NCI-H510A (cell line): ENCODE measurements around the gene INSYN1.
"Not testable (repeated sequence)": the region's sequence is repeated elsewhere in the genome, so short reads cannot be mapped to it uniquely, and the experiment has no call there.

Experiments used
- DNase-seq: peaks from one replicate; lab custom pipeline; 2025; lab: John Stamatoyannopoulos, UW

INSYN1 gene, protein sequence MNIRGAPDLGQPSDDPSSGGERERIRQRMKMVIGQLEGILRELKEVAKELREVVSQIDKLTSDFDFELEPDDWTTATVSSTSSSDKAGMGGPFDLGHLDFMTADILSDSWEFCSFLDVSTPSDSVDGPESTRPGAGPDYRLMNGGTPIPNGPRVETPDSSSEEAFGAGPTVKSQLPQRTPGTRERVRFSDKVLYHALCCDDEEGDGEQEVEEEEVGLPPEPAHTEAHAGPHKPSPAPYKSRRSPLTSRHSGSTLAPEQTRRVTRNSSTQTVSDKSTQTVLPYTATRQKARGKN

DNA sequence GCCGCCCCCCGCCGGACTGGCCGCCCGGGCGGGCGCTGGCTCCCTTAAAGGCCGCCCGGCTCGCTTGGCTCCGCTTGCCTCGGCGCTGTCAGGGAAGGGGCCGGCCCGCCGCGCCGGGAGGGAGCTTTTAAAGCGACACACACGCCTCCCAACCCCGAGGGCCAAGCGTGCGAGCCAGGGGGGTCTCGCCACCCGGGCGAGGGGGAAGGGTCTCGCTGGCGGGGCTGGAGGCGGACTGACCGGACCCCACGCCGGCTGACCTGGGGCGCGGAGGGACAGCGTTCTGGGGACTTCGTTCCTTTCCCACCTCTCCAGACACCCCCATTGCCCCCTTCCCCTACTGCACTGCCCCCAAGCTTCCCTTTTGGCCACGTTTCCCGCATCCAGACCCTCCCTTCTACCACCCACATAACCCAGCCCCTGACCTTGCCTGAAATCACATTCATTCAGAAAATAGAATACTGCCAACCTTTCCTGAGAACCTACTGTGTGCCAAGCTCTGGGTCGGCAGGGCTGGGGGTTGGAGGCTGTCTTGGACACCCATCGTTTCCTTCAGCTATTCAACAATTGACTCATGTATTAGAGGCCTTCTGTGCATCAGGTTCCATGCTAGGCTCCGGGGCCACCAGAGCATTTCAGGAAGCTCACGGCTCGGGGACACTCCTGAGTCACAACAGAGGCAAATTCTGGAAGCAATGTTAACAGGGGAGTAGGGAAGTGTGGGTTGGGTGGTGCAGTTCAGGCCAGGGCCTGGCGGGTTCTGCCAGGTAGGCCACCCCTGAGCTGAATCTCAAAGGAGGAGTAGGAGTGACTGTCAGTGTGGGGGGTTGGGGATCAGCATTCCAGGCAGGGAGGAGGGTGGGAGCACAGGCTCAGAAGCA lies at the start of gene INSYN1:
TSS of gene INSYN1 (minus strand) at position 102 of the 881 bp plus-strand sequence. CDS start 2,221 bp downstream, outside the sequence.
- DNase-seq: no peak

DNA sequence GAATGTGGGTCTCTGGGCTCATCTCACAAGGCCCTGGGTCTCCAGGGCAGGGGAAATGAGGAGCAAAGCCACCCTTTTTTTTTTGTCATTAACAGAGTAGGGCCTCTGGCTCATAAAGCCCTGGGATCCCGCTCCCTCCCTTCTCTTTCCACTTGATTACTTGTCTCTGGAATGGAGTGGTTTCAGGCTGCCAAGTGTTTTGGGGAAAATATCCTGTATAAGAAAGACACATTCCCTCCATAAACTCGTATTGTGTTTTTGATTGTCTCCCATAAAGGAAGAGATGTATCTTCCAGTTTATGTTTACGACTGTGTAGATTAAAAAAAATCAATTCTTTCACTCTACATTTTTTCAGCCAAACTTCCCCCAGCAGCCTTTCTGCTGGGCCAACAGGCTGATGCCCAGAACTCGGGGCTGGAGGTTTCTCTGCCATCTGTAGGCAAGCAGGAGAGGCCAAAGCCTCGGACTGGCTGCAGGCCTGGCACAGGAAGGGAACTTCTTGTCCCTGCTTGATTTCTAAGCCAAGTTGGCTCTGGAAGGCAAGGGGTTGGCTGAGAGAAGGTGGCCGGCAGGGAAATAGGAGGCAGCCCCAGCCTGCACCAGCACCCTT lies 49.4 kb upstream of the INSYN1 start:
- DNase-seq: no peak

DNA sequence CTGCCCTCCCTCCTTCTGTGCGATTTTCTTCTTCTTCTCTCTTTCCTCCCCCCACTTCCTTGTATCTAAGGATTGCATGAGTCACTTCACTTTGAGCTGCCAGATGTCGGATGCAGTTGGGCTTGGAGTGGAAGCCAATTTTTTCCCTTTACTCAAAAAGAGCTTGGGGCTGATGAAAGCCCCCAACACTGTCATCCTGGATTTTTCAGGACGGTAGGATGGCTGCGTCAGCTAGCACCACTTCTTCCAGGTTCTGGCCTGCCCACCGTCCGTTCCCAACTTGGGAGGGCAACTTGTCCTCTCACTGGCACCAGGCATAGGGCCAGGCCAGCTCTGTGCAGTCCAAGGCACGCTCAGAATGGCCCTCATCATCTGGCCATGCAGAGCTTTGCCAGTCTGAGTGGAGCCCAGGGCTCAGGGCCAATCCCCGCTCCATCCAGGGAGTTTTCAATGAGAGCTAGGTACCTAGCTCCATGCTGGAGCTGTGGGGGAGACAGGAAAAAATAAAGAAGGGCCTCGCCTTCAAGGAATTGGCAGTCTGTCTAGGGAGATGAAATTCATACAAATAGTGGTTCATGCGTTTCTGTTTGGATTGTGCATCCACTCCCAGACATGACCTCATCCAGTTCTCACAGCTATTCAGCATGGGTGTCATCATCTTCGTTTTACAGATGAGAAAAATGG lies 47.7 kb upstream of the INSYN1 start:
- DNase-seq: no peak

DNA sequence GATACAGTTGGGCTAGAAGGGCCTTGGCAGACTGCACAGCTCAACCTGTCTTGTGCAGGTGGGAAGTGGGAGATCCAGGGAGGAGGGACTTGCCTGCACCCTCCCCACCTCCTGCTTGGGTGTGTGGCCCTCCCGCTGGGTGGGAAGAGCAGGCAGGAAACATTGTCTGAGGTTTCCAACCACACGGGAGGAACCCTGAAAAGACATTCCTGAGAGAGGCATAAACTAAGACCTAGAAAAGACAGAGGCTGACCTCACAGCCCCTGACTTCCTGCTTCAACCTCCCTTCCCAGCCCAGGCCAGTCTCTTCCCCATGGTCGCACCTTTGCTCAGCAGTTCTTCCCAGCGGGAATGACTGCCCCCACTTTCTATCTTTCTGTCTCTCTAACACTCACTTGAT lies 46.3 kb upstream of the INSYN1 start:
- DNase-seq: no peak

DNA sequence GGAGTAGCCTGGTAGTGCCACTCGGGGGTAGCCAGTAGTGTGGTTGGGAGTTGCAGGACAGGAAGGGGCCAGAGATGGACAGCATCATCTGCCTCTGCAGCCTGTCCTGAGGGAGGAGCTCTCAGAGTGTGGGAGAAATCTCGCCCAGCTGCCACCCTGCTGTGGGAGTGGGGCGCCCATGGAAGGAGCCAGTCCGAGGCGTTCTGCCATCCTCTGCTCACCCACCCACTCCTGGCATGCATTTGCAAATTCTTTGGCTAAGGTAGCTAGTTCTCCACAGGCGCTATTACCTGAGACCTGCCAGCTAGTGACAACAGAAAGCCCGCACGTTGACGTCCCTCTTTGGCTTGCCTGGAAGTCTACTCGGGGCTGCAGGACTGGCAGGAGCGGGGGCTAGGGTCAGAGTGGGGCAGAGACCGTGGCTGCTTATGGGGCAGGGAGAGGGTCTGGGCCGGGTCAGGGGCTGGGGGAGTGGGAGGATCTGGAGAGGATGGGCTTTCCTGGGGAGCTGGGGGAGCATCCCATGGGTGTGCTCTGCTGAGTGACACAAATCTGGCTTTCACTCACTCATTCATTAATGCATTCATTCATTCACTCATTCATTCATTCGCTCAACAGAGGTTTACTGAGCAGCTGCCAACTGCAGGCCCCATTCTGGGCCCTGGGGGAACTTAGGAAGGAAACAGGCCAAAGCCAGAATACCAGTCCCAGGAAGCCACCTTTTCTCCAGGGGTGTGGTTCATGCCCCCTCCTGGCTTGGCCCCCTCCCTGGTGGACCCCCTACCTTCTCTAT lies 44.4 kb upstream of the INSYN1 start:
- DNase-seq: no peak

DNA sequence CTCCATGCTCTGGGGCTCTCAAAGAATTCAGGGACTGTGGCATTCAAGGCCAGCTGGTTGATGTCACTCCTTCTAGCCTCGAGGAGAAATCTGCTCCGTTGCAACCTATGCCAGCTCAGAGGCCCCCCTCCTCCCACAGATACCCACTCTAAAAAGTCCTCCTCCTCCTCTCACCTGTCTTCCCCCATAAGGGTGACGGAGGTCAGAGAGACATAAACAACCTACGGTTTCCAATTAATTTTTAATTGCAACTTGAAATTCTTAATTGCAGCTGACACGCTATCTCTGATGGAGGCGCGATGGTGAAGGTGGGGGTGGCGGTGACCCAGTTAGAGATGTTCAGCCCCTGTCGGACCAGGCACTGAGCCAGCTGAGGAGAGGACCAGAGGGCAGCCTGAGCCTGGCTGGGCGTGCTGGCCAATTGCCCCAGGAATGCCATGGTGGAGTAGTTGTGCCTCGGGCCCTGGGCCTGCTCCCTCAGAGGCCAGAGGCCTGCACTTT lies 43.2 kb upstream of the INSYN1 start:
- DNase-seq: no peak

DNA sequence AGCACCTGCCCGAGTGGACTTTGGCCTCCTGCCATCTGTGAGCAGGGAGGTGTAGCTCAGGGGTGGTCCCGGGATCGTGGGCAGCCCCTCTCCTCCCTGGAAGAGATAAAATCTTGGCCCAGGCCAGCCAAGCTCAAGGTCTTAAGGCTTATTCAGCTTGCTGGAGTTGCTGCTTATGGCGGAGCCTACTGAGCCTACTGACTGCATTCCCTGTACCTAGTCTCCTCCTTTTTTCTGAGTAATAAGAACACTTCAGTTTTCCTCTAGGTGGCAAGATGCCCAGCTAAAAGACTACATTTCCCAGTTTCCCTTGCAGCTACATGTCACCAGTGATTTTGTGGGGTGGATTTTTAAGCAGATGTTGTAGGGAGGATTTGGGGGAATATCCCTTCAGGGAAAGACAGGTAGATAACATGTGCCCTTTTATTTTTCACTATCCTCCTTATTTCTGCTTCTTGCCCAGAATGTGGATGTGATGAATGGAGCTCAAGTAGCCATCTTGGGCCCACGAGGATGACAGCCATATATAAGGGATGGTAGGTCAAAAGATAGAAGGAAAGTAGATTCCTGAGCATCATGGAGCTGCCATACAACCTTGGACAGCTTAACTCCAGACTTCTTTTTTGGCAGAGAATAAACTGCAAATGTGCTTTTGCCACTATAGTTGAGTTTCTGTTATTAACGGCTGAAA lies 41.4 kb upstream of the INSYN1 start:
- DNase-seq: no peak

DNA sequence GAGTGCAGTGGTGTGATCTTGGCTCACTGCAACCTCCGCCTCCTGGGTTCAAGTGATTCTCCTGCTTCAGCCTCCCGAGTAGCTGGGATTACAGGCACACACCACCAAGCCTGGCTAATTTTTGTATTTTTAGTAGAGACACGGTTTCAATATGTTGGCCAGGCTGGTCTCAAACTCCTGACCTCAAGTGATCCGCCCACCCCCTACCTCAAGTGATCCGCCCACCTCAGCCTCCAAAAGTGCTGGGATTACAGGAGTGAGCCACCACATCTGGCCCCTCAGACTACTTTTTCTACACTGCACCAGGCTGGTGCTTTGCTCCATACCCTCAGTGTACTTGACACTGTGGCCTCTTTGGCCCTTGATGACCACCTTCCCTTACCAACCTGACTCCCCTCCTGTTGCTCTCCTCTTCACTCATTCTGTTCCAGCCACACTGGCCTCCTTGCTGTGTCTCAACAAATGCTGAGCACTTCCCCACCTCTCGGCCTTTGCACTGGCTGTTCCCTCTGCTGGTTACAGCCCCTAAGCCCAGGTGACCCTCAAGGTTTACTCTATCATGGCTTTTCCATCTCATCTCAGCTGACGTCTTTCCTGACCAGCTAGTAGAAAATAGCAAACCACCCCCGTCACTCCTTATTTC lies 39.9 kb upstream of the INSYN1 start:
- not testable (repeated sequence) for DNase-seq

DNA sequence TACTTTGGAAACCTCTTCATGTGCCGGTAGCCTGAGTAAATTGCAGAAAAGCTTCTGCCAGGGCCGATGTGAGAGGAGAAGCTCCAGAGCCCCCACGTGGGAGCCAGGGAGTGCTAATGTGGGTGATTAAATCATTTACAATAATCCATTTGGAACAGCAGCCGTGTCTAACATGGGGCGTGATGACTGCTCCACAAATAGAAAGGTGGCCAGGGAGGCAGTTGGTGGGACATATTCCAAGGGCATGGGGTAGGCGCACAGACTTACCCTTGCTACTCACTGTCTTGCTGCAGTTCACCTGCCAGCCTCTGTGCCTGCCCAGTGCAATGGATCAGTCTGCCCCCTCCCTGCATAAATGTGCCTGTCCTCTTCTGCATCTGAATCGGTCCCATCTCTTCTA lies 39.3 kb upstream of the INSYN1 start:
- no peak for DNase-seq

DNA sequence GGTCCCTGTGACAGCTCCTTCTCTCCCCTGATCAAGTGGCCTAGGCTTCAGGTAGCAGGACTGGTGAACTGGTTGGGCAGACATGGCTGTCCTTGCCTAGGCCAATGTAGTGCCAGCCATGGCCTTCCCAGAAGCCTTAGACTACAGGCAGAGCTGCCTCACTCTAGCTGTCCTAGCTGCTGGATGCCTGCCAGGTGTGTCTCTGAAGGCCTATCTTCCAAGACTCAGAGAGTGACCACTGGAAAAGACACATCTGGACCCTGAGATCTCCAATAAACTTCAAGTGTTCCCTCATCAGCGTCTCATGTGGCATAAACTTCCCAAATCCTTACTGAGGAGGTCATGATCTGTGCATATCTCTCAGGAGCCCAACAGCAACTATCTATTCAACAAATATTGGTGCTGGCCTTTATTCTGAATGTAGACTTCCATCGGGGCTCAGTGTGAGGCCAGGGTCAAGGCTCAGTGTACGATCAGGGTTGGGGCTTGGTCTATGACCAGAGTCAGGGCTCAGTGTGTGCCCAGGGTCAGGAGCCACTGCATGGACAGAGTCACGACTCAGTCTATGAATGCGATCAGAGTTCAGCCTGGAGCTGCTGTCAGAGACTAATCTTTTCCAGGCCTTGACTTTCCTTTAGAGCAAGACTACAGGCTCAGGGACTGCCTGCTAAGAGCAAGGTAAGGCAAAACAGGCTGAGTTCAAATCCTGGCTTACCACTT lies 36.5 kb upstream of the INSYN1 start:
- no peak for DNase-seq

DNA sequence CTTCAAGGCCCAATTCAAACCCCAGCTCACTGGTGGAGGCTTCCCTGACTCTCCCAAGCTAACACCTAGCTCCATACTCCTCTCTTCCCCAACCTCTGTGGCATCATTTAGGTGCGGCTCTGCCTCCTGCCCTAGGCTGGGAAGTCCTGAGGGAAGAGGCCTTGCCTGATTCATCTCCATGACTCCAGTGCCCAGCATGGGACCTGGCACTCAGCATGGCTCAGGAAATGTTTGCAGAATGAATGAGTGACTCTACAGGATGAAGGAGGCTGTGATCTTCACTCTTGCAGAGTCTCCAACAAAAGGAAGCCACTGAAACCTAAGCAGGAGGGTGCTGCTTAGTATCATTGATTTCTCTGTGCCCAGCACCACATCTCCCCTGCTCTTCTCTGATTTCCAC lies 34.5 kb upstream of the INSYN1 start:
- no peak for DNase-seq

DNA sequence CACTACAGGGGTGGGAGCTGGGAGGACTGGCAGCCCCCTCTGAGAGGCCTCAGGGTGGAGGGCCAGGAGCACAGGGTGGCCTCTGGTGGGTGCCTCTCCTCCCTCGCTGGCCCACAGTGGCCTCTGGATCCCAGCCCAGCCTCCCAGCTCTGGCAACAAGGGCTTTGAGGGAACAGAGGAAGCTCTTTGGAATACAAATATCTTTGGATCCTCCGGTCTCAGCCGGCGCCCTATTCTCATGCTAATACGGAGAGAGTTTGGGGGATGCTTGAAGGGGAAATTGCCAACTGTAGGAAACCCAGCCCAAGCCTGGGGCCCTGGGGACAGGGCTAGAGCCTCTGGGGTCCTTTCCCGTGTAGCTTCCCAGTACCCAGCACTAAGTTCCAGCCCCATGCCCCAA lies 33.4 kb upstream of the INSYN1 start:
- DNase-seq: no peak

DNA sequence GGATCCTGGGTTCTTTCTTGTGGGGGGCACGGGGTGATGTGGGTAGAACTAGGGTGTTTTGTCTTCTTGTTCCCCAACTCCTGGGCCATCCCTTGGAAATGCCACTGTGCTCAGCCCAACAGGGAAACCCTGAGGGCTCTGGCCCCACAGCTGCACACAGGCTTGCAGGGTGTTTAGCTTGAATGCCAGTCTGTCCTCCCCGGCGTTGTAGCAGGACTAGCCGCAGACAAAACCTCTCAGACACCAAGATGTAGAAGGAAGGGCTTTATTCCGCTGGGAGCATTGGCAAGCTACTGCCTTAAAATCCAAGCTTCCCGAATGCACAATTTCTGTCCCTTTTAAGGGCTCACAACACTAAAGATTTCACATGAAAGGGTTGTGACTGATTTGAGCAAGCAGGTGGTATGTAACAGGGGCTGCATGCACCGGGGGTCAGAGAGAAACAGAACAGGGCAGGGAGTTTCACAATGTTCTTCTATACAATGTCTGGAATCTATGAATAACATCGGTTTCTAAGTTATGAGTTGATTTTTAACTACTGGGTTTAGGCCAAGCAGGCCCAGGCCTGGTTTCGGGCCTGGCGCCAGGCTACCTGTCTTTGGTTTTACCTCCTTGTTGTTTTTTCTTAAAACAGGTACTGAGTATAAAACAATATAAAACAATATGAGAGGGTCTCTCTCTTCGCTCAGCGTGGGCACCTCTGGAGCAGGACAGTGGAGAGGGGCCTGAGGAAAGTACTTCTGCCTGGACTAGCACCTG lies 32.3 kb upstream of the INSYN1 start:
- not testable (repeated sequence) for DNase-seq

DNA sequence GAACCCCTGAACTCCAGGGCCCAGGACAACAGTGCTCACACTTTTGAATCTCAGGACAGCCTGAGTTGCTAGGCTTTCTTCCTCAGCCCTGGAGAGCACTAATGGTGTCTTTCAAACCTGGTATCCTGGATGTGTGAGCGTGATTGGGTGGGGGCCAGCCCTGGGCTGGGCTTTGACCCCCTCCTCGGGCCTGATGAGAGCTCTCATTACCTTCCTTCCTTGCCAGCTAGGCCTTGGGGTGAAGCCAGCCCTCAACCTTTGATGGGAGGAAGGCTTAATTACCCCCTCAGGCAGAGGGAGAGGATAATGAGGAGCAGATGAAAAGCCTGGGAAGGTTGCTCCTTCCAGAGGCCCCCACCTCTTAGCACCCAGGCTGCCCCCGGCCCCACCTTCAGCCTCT lies 31.1 kb upstream of the INSYN1 start:
- DNase-seq: no peak

DNA sequence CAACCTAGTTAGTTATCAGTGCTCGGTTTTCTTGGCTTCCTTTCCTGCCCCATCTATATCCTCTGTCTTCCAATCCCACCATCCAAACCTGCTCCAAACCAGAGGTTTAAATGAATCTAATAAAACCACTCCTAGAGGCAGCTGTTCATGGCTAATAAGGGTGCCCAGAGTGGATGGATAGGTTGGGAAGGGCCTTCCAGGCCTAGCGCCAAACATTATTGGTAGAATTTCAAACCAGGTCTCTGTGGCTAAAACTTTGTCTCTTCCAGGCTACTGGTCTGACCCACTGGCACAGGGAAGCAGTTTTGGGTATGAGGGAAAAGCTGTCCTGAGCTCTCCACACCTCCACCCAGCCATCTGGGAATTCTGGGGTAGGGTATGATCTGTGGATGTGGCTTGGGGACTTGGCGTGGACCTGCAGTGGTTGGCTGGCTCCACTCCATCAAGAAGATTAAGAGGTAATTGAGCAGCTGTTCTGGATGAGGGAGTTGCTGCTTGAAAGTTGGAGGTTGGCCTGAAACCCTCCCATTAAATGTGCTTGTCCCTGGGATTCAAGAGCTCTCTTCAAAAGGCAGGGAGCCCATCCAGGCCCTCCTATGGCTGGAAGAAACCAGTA lies 29.3 kb upstream of the INSYN1 start:
- no peak for DNase-seq

DNA sequence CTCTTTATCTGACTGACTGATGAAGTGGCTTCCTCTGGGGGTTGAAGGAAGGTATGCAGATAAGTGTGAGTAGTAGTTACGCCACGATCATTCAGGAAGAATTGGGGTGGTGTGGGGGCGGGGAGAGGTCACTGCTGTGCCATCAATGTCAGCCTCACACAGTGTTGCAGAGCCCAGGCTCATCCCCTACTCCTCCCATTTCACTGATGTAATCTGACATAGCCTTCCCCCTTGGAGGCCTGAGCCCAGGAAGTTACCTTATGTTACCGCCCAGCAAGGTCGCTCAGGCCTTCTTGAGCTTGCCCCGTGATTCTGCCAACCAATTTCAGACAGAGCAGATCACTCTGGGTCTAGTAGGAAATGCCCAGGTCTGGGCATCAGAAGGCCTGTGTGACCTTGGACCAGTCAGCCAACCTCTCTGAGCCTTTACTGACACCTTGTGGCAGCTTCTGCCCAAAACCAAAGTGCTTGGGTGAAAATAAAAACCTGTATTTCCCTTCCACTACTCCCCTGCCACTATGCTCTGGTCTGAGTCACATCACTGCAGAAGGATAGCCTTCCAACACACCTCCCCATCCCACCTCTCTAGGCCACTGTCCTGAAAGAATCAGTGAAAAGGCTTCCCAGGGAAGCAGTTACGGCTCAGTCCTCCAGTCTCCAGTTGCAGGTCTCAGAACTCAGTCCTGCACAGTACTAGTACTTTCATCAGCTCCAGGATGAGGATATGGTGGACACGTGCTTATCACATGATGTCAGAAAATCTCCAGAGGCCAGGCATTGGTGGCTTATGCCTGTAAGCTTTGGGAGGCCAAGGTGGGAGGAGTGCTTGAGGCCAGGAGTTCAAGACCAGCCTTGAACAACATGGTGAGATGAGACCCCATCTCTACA lies 28.1 kb upstream of the INSYN1 start:
- no peak for DNase-seq

DNA sequence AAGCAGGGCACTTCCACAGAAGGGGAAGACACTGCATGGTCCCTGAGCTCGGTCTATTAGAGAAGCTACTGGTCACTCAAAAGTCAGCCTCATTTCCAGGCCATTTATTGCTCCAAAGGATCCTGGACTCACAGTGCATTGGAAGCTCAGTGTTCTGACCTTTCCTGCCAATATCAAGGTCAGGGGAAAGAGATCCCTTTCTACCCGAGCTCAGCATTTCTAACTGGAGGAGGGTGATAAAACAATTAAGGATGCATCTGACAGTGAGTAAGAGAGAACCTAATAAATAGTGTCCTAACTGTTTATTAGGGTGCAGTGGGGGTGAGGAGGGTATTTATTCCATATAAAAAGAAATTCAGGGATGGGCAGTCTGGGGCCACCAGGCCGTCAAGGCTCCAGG lies 26.8 kb upstream of the INSYN1 start:
- DNase-seq: no peak
